ENCODE results near the gene BTN3A1.

DNA sequence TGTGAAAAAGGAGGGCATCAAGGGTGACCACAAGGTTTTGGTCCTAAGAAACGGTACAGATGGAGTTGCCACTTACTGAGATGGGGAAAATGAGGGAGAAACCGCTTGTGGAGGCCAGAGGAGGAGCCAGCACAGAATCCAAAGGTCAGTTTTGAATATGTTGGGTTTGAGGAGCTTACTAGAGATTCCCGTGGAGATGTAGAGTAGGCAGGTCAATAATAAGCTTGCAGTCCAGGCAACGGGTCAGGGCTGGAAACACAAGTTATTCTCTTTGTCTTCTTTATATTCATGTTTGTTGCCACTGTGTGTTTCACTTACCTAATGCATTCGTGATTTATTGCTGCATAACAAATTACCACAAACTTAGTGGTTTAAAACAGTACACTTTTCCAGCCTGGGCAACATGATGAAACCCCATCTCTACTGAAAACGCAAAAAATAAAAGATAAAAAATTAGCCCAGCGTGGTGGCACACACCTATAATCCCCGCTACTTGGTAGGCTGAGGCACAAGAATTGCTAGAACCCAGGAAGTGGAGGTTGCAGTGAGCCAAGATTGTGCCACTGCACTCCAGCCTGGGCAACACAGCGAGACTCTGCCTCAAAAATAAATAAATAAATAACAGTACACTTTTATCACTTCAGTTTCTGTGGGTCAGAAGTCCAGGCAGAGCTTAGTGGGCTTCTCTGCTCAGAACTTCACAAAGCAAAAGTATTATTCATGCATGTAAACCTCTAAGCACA, 39.8 kb upstream of the BTN3A1 start:
- no peak for TF ChIP-seq FOXP2 (optimal IDR thresholded peaks at IDR 0.05; ENCODE audit: borderline replicate concordance, extremely low read depth, extremely low read length, insufficient read depth)
- no peak for TF ChIP-seq POLR2AphosphoS5 (IDR thresholded peaks at IDR 0.05; ENCODE audit: low read depth, low read length)
- no peak for TF ChIP-seq SIN3A (IDR thresholded peaks at IDR 0.05; ENCODE audit: borderline replicate concordance, insufficient read depth, low read length)

Data from PFSK-1 (cell line).